Esophagus squamous epithelium (tissue), 4 donors: ENCODE measurements around the gene KCNK18.

ENCODE experiments used
- POLR2A ChIP-seq, 4 donors: fragments of 450-650 bp; IDR thresholded peaks; one replicate each; pipeline ENCODE4 v1.6.1; 2017; ENCODE audit warnings: antibody characterized with exemption in 4 of 4, mild to moderate bottlenecking in 4 of 4, moderate library complexity in 3 of 4
- TF ChIP-seq, protein P1 (sequence below), 6 experiments: fragments of 450-650 bp in 4 of 6; fragments of 200-600 bp in 2 of 6; sonication (generic) in 2 of 6; IDR thresholded peaks; one replicate each; pipeline ENCODE4 v1.5.1; 2016 to 2019; ENCODE audit warnings: antibody characterized with exemption in 6 of 6, mild to moderate bottlenecking in 4 of 6, moderate library complexity in 4 of 6

DNA sequence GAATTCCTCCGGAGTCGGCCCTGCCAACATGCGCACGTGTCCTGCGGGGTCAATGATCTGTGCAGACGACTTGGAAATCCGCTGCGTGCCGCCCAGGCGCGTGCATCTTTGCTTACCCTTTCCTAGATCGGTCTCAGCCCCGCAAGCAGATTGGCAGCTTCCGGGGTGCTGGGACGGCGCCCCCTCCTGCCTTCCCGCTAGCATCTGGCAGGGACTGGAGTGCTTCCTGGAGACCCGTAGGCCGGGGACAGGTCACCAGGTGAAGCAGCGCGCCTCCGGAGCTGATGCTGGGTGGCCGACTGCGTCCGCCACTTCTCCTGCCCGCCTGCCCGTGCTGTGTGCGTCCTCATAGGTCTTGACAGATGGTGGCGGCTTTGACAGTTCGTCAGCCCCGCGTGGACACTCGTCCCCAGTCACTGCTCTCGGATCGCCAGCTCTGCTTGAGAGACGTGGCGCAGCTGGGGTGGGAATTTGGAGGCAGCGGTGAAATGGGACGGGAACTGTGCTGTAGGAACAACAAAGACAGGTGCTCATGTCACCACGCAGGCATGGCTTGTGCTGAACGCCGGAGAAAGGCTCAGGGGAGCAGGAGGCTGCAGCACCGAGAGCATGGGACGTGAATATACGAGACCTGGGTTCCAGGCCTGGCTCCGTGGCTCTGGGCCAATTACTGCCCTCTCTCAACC is 21.9 kb upstream of the KCNK18 start:
- TF ChIP-seq POLR2A (IDR thresholded peaks at IDR 0.05) = no peak
- TF ChIP-seq, protein P1, sequence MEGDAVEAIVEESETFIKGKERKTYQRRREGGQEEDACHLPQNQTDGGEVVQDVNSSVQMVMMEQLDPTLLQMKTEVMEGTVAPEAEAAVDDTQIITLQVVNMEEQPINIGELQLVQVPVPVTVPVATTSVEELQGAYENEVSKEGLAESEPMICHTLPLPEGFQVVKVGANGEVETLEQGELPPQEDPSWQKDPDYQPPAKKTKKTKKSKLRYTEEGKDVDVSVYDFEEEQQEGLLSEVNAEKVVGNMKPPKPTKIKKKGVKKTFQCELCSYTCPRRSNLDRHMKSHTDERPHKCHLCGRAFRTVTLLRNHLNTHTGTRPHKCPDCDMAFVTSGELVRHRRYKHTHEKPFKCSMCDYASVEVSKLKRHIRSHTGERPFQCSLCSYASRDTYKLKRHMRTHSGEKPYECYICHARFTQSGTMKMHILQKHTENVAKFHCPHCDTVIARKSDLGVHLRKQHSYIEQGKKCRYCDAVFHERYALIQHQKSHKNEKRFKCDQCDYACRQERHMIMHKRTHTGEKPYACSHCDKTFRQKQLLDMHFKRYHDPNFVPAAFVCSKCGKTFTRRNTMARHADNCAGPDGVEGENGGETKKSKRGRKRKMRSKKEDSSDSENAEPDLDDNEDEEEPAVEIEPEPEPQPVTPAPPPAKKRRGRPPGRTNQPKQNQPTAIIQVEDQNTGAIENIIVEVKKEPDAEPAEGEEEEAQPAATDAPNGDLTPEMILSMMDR (IDR thresholded peaks at IDR 0.05) = peak in 1 of 6 experiments; percentile 15
